ENCODE measurements around the gene MAB21L1. TPM values are rescaled to one million over a fixed set of nuclear protein-coding genes. Genes with fewer than 3 reads are reported as not detected.

Gene MAB21L1
- total RNA-seq, 4 donors from 2014 or later: 1.1 to 3.3 (median 2.2) TPM

- TF ChIP-seq EP300 (IDR thresholded peaks at IDR 0.05): no peak
- no peak for TF ChIP-seq POLR2AphosphoS5 (IDR thresholded peaks at IDR 0.05)
- TF ChIP-seq CTCF (IDR thresholded peaks at IDR 0.05): no peak
- no peak for TF ChIP-seq POLR2A (IDR thresholded peaks at IDR 0.05)
- Histone ChIP-seq H3K9me3 (no peaks in the 10 kb centered on the region), H3K36me3 (peaks cover 0 to 16% of the 10 kb centered on the region in 2 donors), H3K4me1 (no peaks in the 10 kb centered on the region), H3K27ac (no peak overlapping the region), H3K4me3 (no peak overlapping the region), H3K27me3 (no peaks in the 10 kb centered on the region)
- WGBS, 2 donors (ENCODE audit: low coverage in 1 of 2): 77 to 89% methylated on average over 1 of the region's 1 CpG
- ATAC-seq: no peak
Measured at GRCh38 chr13:35455022-35455421, 21.5 kb downstream of the MAB21L1 start.

- Histone ChIP-seq H3K36me3 (peaks cover 0 to 9% of the 10 kb centered on the region in 2 donors), H3K9me3 (no peaks in the 10 kb centered on the region), H3K4me1 (no peaks in the 10 kb centered on the region), H3K27me3 (no peaks in the 10 kb centered on the region), H3K27ac (no peak overlapping the region), H3K4me3 (no peak overlapping the region)
- WGBS, 2 donors (ENCODE audit: low coverage in 1 of 2): 78 to 100% methylated on average over 1 to 2 of the region's 2 CpGs
- no peak for ATAC-seq
- TF ChIP-seq POLR2AphosphoS5 (IDR thresholded peaks at IDR 0.05): no peak
- TF ChIP-seq CTCF (IDR thresholded peaks at IDR 0.05): no peak
- TF ChIP-seq EP300 (IDR thresholded peaks at IDR 0.05): no peak
- TF ChIP-seq POLR2A (IDR thresholded peaks at IDR 0.05): no peak
Measured at GRCh38 chr13:35449821-35450220, 26.7 kb downstream of the MAB21L1 start.

- Histone ChIP-seq H3K9me3 (no peaks in the 10 kb centered on the region), H3K27ac (no peak overlapping the region), H3K36me3 (peaks cover 0 to 9% of the 10 kb centered on the region in 2 donors), H3K27me3 (no peaks in the 10 kb centered on the region), H3K4me3 (no peak overlapping the region), H3K4me1 (no peaks in the 10 kb centered on the region)
- no peak for TF ChIP-seq POLR2AphosphoS5 (IDR thresholded peaks at IDR 0.05)
- WGBS, 2 donors (ENCODE audit: low coverage in 1 of 2): 75 to 81% methylated on average over 1 of the region's 1 CpG
- no peak for ATAC-seq
Measured at GRCh38 chr13:35448465-35448864, 28.0 kb downstream of the MAB21L1 start.

All from gastroesophageal sphincter (tissue), 4 donors.